Measurements from ENCODE around the gene TLE3. TPM values are rescaled to one million over a fixed set of nuclear protein-coding genes. Genes with fewer than 3 reads are reported as not detected.

Gene TLE3
- total RNA-seq, 4 donors from 2014 or later = 4.6 to 35.3 (median 13.3) TPM

DNA sequence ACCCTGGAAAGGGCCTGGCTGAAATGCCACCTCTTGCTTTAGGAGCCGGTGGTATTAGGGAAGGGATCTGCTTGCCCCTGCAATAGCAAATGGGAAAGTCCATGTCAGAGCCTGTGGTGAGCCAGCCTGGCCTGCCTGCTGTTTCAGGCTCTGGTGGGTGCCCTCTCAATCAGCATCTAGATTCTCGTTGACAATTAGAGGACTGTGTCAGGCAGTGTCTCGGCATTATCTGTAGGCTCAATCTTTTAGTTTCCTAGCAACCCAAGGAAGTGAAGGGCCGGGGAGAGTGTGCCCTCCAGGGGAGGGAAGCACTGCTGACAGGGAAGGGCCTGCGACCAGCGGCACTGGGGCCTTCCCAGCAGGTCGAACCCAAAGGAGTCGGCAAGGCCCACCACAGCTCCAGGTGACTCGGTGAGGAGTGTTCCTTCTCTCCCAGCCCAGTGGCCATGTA, 42.1 kb downstream of the TLE3 start:
- Histone ChIP-seq H3K36me3 (peaks cover 0 to 55% of the 10 kb centered on the region in 2 donors), H3K27me3 (no peaks in the 10 kb centered on the region), H3K4me3 (no peak overlapping the region), H3K4me1 (no peaks in the 10 kb centered on the region), H3K27ac (no peak overlapping the region), H3K9me3 (no peaks in the 10 kb centered on the region)
- intact Hi-C loops (cut with DNase I; ENCODE audit: low total_unique reads) = no loop called here
- no peak for TF ChIP-seq POLR2A (IDR thresholded peaks at IDR 0.05)
- TF ChIP-seq, protein P1, sequence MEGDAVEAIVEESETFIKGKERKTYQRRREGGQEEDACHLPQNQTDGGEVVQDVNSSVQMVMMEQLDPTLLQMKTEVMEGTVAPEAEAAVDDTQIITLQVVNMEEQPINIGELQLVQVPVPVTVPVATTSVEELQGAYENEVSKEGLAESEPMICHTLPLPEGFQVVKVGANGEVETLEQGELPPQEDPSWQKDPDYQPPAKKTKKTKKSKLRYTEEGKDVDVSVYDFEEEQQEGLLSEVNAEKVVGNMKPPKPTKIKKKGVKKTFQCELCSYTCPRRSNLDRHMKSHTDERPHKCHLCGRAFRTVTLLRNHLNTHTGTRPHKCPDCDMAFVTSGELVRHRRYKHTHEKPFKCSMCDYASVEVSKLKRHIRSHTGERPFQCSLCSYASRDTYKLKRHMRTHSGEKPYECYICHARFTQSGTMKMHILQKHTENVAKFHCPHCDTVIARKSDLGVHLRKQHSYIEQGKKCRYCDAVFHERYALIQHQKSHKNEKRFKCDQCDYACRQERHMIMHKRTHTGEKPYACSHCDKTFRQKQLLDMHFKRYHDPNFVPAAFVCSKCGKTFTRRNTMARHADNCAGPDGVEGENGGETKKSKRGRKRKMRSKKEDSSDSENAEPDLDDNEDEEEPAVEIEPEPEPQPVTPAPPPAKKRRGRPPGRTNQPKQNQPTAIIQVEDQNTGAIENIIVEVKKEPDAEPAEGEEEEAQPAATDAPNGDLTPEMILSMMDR (IDR thresholded peaks at IDR 0.05 in 4 of 5, conservative IDR thresholded peaks at IDR 0.05 in 1 of 5) = no peak
- in situ Hi-C loops (cut with MboI; ENCODE audit: low sequenced_read_pairs in 4 of 4) = no loop called here
- no peak for ATAC-seq
- no peak for DNase-seq

DNA sequence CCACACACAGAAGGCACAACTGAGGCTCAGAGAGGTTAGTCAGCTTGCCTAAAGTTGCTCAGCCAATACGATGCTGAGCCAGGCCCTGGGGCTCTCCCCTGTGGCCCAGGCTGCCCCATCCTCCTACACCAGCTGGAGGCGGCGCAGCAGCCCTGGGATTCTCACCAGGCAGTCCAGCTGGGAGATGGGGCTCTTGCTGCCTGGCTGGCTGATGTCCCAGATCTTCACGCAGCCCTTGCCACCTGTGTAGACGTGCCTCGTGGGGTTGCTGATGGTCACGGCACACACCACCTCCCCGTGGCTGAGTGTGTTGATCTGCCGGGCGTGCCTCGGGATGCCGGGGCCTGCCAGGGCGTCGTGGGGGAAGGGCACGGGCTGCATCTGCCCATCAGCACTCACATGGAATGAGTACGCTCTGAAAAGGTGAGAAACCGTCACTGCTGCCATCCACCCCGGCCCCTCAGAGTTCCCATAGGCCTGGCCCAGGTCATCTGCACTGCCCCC, 42.8 kb downstream of the TLE3 start:
- H3K27ac ChIP-seq = no peak overlapping the region
- no peaks in the 10 kb centered on the region for H3K9me3 ChIP-seq
- no peaks in the 10 kb centered on the region for H3K27me3 ChIP-seq
- no peak for ATAC-seq
- in situ Hi-C loops (cut with MboI; ENCODE audit: low sequenced_read_pairs in 4 of 4) (no loop called here), intact Hi-C loops (cut with DNase I; ENCODE audit: low total_unique reads) (no loop called here)
- no peak overlapping the region for H3K4me3 ChIP-seq
- H3K36me3 ChIP-seq = peaks cover 0 to 56% of the 10 kb centered on the region in 2 donors
- DNase-seq = no peak
- TF ChIP-seq POLR2A (IDR thresholded peaks at IDR 0.05) = no peak
- TF ChIP-seq, protein P1 (IDR thresholded peaks at IDR 0.05 in 4 of 5, conservative IDR thresholded peaks at IDR 0.05 in 1 of 5) = no peak
- no peaks in the 10 kb centered on the region for H3K4me1 ChIP-seq

DNA sequence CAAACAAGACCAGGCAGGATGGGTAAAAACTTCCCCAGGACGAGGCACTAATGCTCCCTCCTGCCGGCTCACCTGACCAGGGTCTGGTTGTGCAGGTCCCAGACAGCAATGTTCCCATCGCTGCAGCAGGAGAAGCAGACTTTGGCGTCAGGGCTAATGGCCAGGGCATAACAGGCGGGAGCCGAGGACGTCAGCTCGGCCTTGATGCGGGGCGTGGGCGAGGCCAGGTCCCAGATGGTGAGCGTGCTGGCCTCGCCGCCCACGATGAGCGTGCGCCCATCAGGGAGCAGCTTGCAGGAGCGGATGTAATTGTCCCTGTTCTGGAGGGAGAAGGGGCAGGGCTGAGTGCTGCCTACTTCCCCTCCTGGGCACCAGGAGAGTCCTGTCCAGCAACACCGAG, 43.4 kb downstream of the TLE3 start:
- in situ Hi-C loops (cut with MboI; ENCODE audit: low sequenced_read_pairs in 4 of 4) (no loop called here), intact Hi-C loops (cut with DNase I; ENCODE audit: low total_unique reads) (no loop called here)
- Histone ChIP-seq H3K36me3 (peaks cover 0 to 56% of the 10 kb centered on the region in 2 donors), H3K4me3 (no peak overlapping the region), H3K4me1 (no peaks in the 10 kb centered on the region), H3K9me3 (no peaks in the 10 kb centered on the region), H3K27me3 (no peaks in the 10 kb centered on the region), H3K27ac (no peak overlapping the region)
- no peak for DNase-seq
- ATAC-seq = no peak
- TF ChIP-seq POLR2A (IDR thresholded peaks at IDR 0.05) = no peak
- TF ChIP-seq, protein P1 (IDR thresholded peaks at IDR 0.05 in 4 of 5, conservative IDR thresholded peaks at IDR 0.05 in 1 of 5) = no peak

DNA sequence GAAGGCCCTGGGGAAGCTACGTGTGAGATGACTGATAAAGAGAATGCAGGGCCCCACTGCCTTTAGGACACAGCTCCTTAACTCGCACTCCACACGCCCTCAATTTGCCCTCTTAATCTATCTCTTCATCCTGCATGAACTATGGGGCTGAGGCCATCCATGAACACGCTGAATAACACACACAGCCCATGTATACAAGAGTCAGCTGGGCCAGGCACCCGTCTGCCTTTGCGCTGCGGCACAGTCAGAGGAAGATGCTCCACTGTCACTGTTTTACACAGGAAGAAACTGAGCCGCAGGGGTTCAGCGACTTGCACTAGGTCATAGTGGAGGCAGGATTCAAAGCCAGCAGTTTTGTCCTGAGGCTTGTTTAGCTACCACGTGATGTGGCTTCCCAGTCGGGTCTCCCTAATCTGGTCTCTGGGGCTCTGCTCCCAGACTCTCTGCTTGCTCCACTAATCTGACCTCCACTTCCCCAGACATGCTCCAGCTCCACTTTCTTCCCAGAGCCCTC, 43.9 kb downstream of the TLE3 start:
- no peaks in the 10 kb centered on the region for H3K27me3 ChIP-seq
- H3K27ac ChIP-seq = no peak overlapping the region
- ATAC-seq (no peak), DNase-seq (no peak)
- no peaks in the 10 kb centered on the region for H3K9me3 ChIP-seq
- in situ Hi-C loops (cut with MboI; ENCODE audit: low sequenced_read_pairs in 4 of 4) = no loop called here
- TF ChIP-seq POLR2A (IDR thresholded peaks at IDR 0.05) = no peak
- TF ChIP-seq, protein P1 (IDR thresholded peaks at IDR 0.05 in 4 of 5, conservative IDR thresholded peaks at IDR 0.05 in 1 of 5) = no peak
- peaks cover 0 to 55% of the 10 kb centered on the region in 2 donors for H3K36me3 ChIP-seq
- H3K4me1 ChIP-seq = no peaks in the 10 kb centered on the region
- H3K4me3 ChIP-seq = no peak overlapping the region
- intact Hi-C loops (cut with DNase I; ENCODE audit: low total_unique reads) = no loop called here

All from gastrocnemius medialis (tissue), 4 donors.